ENCODE results near the gene TGFBI.

DNA sequence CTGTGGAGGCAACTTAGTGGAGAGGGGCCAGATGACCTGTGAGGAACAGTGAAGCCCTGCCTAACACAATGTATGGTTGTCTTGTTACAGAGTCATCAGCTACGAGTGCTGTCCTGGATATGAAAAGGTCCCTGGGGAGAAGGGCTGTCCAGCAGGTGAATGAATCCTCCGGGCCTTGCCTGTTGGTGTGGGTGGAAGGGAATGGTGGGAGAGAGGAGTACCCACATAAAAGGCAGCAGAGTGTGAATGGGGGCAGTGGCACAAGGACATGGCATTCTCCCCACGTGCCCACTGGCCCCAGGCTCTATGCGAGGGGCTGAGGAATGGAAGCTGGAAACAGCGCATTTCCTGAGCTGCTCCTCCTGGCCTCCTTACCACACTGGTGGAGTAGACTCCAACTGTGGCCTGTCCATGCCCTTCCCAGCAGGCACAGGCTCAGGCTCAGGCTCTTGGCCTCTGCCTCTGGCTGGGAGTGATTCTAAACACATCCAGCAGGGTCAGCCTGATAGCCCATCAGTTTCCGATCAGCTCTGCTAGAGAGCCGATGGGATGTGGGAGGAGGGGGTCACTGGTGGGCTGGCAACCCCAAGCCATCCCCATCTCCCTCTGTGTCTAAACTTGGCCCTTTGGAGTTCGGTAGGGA lies 15.3 kb downstream of the TGFBI start:
- TF ChIP-seq TAF1 (IDR thresholded peaks at IDR 0.05; ENCODE audit: borderline replicate concordance, insufficient read depth, low read length) (no peak), SIN3A (IDR thresholded peaks at IDR 0.05; ENCODE audit: borderline replicate concordance, insufficient read depth, low read length) (no peak), POLR2AphosphoS5 (IDR thresholded peaks at IDR 0.05; ENCODE audit: low read depth, low read length) (no peak)
